HEK293 (cell line): ENCODE results near the gene DNTTIP2.

ENCODE experiments used
- CTCF ChIA-PET: fragments of 350-600 bp; formaldehyde crosslinking; extraction: SDS; loops from one replicate; lab custom pipeline; 2021; ENCODE audit warnings: antibody characterized with exemption; lab: Yijun Ruan, JAX
- POLR2A ChIA-PET: fragments of 300-600 bp; formaldehyde crosslinking; extraction: SDS; loops from one replicate; lab custom pipeline; 2020; ENCODE audit warnings: antibody characterized with exemption, inconsistent platforms; lab: Yijun Ruan, JAX
- H3K27ac ChIP-seq: fragments of 200-500 bp; sonication (Bioruptor generic); 2 replicates; pipeline ENCODE4 v1.5.1; 2014; ENCODE audit warnings: low read depth, low read length, control low read depth, inconsistent platforms; ENCODE audit errors: extremely low read depth
- H3K36me3 ChIP-seq, 2 experiments: fragments of 200-500 bp in 1 of 2; sonication (Bioruptor generic) in 1 of 2; 1 replicate in 1 of 2; 2 replicates in 1 of 2; pipeline ENCODE4 v1.5.1; 2014 to 2017; ENCODE audit warnings: inconsistent platforms in 2 of 2, low read length in 2 of 2; ENCODE audit not compliant: control insufficient read depth in 2 of 2, insufficient read depth in 1 of 2
- H3K4me1 ChIP-seq: fragments of 200-500 bp; sonication (Bioruptor generic); 2 replicates; pipeline ENCODE4 v1.5.1; 2014; ENCODE audit warnings: mild to moderate bottlenecking, low read length, inconsistent platforms; ENCODE audit not compliant: control insufficient read depth, insufficient read depth
- H3K4me3 ChIP-seq: 2 replicates; pipeline ENCODE4 v1.5.1; 2011; ENCODE audit warnings: low read depth, mild to moderate bottlenecking, control low read depth, low read length, moderate library complexity
- H3K9me3 ChIP-seq: fragments of 200-500 bp; sonication (Bioruptor generic); 2 replicates; pipeline ENCODE4 v1.5.1; 2014; ENCODE audit warnings: low read depth, low read length, inconsistent platforms; ENCODE audit not compliant: control insufficient read depth, insufficient read depth
- AEBP2 ChIP-seq: fragments of 450-650 bp; formaldehyde crosslinking; IDR thresholded peaks from 2 replicates; pipeline ENCODE4 v1.5.1; 2016; ENCODE audit warnings: missing biosample characterization, missing genetic modification characterization, borderline replicate concordance
- BCL11B ChIP-seq: fragments of 450-650 bp; formaldehyde crosslinking; IDR thresholded peaks from 2 replicates; pipeline ENCODE4 v1.5.1; 2016; ENCODE audit warnings: low read depth, missing biosample characterization, missing genetic modification characterization
- HOXA7 ChIP-seq: sonication (generic); formaldehyde crosslinking; IDR thresholded peaks from 2 replicates; pipeline ENCODE4 v1.8.1; 2022; ENCODE audit warnings: missing genetic modification reagents, borderline replicate concordance
- KLF1 ChIP-seq: fragments of 450-650 bp; formaldehyde crosslinking; IDR thresholded peaks from 2 replicates; pipeline ENCODE4 v1.5.1; 2016; ENCODE audit warnings: missing biosample characterization, missing genetic modification characterization
- KLF16 ChIP-seq: fragments of 450-650 bp; formaldehyde crosslinking; IDR thresholded peaks from 2 replicates; pipeline ENCODE4 v1.5.1; 2017; ENCODE audit warnings: missing biosample characterization, missing genetic modification characterization
- KLF17 ChIP-seq: fragments of 450-650 bp; formaldehyde crosslinking; IDR thresholded peaks from 2 replicates; pipeline ENCODE4 v1.5.1; 2016; ENCODE audit warnings: missing biosample characterization, missing genetic modification characterization
- OSR2 ChIP-seq: fragments of 450-650 bp; formaldehyde crosslinking; IDR thresholded peaks from 2 replicates; pipeline ENCODE4 v1.5.1; 2016; ENCODE audit warnings: missing biosample characterization, missing genetic modification characterization
- PRDM6 ChIP-seq: fragments of 450-650 bp; formaldehyde crosslinking; IDR thresholded peaks from 2 replicates; pipeline ENCODE4 v1.5.1; 2017; ENCODE audit warnings: missing biosample characterization, missing genetic modification characterization
- REST ChIP-seq: fragments of 450-650 bp; formaldehyde crosslinking; IDR thresholded peaks from 2 replicates; pipeline ENCODE4 v1.5.1; 2016; ENCODE audit warnings: missing biosample characterization, missing genetic modification characterization
- ZBTB21 ChIP-seq: fragments of 450-650 bp; formaldehyde crosslinking; IDR thresholded peaks from 2 replicates; pipeline ENCODE4 v1.5.1; 2017; ENCODE audit warnings: missing biosample characterization, missing genetic modification characterization
- ZFHX2 ChIP-seq: fragments of 450-650 bp; formaldehyde crosslinking; conservative IDR thresholded peaks from 2 replicates; pipeline ENCODE4 v1.5.1; 2016; ENCODE audit warnings: missing biosample characterization, missing genetic modification characterization
- ZNF10 ChIP-seq: fragments of 450-650 bp; formaldehyde crosslinking; IDR thresholded peaks from 2 replicates; pipeline ENCODE4 v1.5.1; 2017; ENCODE audit warnings: missing biosample characterization, missing genetic modification characterization
- ZNF341 ChIP-seq: fragments of 450-650 bp; formaldehyde crosslinking; IDR thresholded peaks from 2 replicates; pipeline ENCODE4; 2016; ENCODE audit warnings: low read depth, missing biosample characterization, missing genetic modification characterization
- ZNF37A ChIP-seq: fragments of 450-650 bp; IDR thresholded peaks from 2 replicates; pipeline ENCODE4 v1.5.1; 2018; ENCODE audit warnings: missing biosample characterization, missing genetic modification characterization
- ZNF48 ChIP-seq: fragments of 450-650 bp; formaldehyde crosslinking; IDR thresholded peaks from 2 replicates; pipeline ENCODE4 v1.5.1; 2016; ENCODE audit warnings: missing biosample characterization, missing genetic modification characterization
- ZNF518A ChIP-seq: fragments of 450-650 bp; formaldehyde crosslinking; conservative IDR thresholded peaks from 2 replicates; pipeline ENCODE4 v1.5.1; 2016; ENCODE audit warnings: low read depth, missing biosample characterization, missing genetic modification characterization
- ZNF521 ChIP-seq: fragments of 450-650 bp; formaldehyde crosslinking; IDR thresholded peaks from 2 replicates; pipeline ENCODE4 v1.5.1; 2017; ENCODE audit warnings: missing biosample characterization, mild to moderate bottlenecking, missing genetic modification characterization
- ZNF529 ChIP-seq: fragments of 450-650 bp; formaldehyde crosslinking; IDR thresholded peaks from 2 replicates; pipeline ENCODE4 v1.5.1; 2017; ENCODE audit warnings: missing genetic modification characterization, missing biosample characterization; ENCODE audit not compliant: insufficient replicate concordance
- ZNF658 ChIP-seq: fragments of 450-650 bp; formaldehyde crosslinking; IDR thresholded peaks from 2 replicates; pipeline ENCODE4; 2016; ENCODE audit warnings: missing biosample characterization, missing genetic modification characterization
- ZNF677 ChIP-seq: fragments of 450-650 bp; IDR thresholded peaks from 2 replicates; pipeline ENCODE4 v1.5.0; 2018; ENCODE audit warnings: missing biosample characterization, mild to moderate bottlenecking, missing genetic modification characterization, moderate library complexity
- ZNF747 ChIP-seq: fragments of 450-650 bp; formaldehyde crosslinking; IDR thresholded peaks from 2 replicates; pipeline ENCODE4 v1.5.1; 2016; ENCODE audit warnings: missing biosample characterization, missing genetic modification characterization
- ZNF792 ChIP-seq: fragments of 450-650 bp; formaldehyde crosslinking; IDR thresholded peaks from 2 replicates; pipeline ENCODE4 v1.5.1; 2016; ENCODE audit warnings: missing biosample characterization, missing genetic modification characterization
- ZNF843 ChIP-seq: fragments of 450-650 bp; formaldehyde crosslinking; IDR thresholded peaks from 2 replicates; pipeline ENCODE4 v1.5.1; 2016; ENCODE audit warnings: missing biosample characterization, missing genetic modification characterization

DNTTIP2 gene

GRCh38 chr1:93839307-93839706, 39.7 kb downstream of the DNTTIP2 start (continued):
- no peak for TF ChIP-seq ZNF518A (tag by site-specific recombination)
- no peak for TF ChIP-seq ZNF677 (tag by site-specific recombination)
- TF ChIP-seq REST (tag by site-specific recombination) = no peak
- TF ChIP-seq ZNF341 = no peak
- no peak for TF ChIP-seq ZNF529
- TF ChIP-seq KLF16 (tag by site-specific recombination) = no peak
- TF ChIP-seq ZNF48 = no peak
- TF ChIP-seq ZNF747 (tag by site-specific recombination) = no peak
- no peak for TF ChIP-seq BCL11B (tag by site-specific recombination)

GRCh38 chr1:93837961-93838360, 41.0 kb downstream of the DNTTIP2 start:
- POLR2A ChIA-PET = no interaction called here
- TF ChIP-seq KLF17 (tag by site-specific recombination) (no peak), ZNF843 (tag by site-specific recombination) (no peak), AEBP2 (tag by site-specific recombination) (no peak), HOXA7 (CRISPR knock-in tag) (no peak), ZFHX2 (tag by site-specific recombination) (no peak), ZNF792 (tag by site-specific recombination) (no peak), ZNF658 (tag by site-specific recombination) (no peak), KLF1 (no peak), ZNF37A (tag by site-specific recombination) (no peak), ZNF10 (no peak), PRDM6 (tag by site-specific recombination) (no peak), ZNF521 (tag by site-specific recombination) (no peak), ZBTB21 (tag by site-specific recombination) (no peak), OSR2 (tag by site-specific recombination) (no peak)
- Histone ChIP-seq H3K4me3 (no peak overlapping the region), H3K36me3 (no peaks in the 10 kb centered on the region), H3K4me1 (no peaks in the 10 kb centered on the region), H3K27ac (no peak overlapping the region), H3K9me3 (no peaks in the 10 kb centered on the region)
- CTCF ChIA-PET = interaction anchor here (0.6 to 1.4 kb wide), 3 partner anchors 12 to 24 kb away, joined by 3 to 6 read pairs (median 5); no protein-coding TSS in a partner anchor
